Hepatocyte (in vitro differentiated cells): ENCODE results near the gene DAB2IP.

Source experiments
- EZH2 ChIP-seq: fragments of 200-600 bp; sonication (generic); IDR thresholded peaks from 2 replicates; pipeline ENCODE4 v1.6.1; 2016; ENCODE audit warnings: antibody characterized with exemption, mild to moderate bottlenecking, borderline replicate concordance
- TF ChIP-seq, protein P1 (sequence below): fragments of 200-600 bp; sonication (generic); IDR thresholded peaks from 2 replicates; pipeline ENCODE4 v1.5.1; 2016; ENCODE audit warnings: antibody characterized with exemption, mild to moderate bottlenecking; ENCODE audit not compliant: poor library complexity

DNA sequence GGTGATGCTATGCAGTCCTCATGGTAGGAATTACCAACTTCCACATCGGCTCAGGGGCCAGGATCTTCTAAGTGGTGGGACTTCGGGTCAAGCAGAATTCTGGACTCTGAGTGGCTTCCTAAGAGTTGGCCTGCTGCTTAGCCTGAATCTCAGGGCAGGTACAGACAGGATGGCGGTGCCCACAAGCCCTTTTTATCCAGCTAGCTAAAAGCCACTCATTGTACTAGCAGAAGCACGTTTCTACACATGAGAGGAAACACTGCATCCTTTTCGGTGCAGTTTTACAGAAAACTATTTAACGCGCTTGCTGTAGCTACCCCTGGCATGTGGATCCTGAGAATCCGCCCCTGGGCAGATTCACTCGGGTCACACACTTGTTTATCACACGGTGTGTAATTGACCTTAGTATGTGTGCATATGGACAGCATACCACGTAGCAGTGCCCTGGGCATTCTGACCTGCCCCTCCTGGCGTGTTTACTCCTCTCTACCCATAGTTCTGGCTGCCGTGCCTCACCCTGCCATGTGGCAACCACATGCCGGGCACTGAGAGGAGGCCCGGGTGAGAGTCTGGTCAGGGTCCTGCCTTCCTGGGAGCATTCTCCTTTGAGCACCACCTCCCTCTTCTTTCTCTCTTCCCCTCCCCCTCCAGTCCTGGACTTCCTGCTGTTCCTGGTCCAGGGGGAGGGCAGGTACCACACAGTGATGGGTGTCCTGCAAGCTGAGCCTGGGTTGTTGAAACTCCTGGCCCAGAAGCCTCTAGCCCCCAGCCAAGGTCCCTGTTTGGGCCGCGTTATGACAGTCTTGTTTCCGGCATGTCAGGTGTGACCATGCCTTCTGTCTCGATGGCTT lies 65.9 kb downstream of the DAB2IP start:
- TF ChIP-seq, protein P1, sequence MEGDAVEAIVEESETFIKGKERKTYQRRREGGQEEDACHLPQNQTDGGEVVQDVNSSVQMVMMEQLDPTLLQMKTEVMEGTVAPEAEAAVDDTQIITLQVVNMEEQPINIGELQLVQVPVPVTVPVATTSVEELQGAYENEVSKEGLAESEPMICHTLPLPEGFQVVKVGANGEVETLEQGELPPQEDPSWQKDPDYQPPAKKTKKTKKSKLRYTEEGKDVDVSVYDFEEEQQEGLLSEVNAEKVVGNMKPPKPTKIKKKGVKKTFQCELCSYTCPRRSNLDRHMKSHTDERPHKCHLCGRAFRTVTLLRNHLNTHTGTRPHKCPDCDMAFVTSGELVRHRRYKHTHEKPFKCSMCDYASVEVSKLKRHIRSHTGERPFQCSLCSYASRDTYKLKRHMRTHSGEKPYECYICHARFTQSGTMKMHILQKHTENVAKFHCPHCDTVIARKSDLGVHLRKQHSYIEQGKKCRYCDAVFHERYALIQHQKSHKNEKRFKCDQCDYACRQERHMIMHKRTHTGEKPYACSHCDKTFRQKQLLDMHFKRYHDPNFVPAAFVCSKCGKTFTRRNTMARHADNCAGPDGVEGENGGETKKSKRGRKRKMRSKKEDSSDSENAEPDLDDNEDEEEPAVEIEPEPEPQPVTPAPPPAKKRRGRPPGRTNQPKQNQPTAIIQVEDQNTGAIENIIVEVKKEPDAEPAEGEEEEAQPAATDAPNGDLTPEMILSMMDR, result no peak
- no peak for TF ChIP-seq EZH2
